Body of pancreas (tissue), 4 donors: Measurements from ENCODE around the gene SCFD2.

Experiments used
- CTCF ChIP-seq, 7 experiments: fragments of 450-650 bp in 4 of 7; fragments of 200-600 bp in 3 of 7; sonication (generic) in 3 of 7; IDR thresholded peaks; one replicate each; pipeline ENCODE4 v1.5.1; 2016 to 2019; ENCODE audit warnings: antibody characterized with exemption in 7 of 7
- POLR2A ChIP-seq, 3 donors: fragments of 450-650 bp; IDR thresholded peaks; one replicate each; pipeline ENCODE4 v1.6.1; 2016; ENCODE audit warnings: antibody characterized with exemption in 3 of 3, mild to moderate bottlenecking in 2 of 3

- TF ChIP-seq CTCF (IDR thresholded peaks at IDR 0.05) (no peak), POLR2A (IDR thresholded peaks at IDR 0.05) (no peak)
These were observed 209.0 kb downstream of the SCFD2 start for GRCh38 chr4:53156896-53157295.
